Spinal cord (tissue), 10 donors: ENCODE measurements around the gene SEZ6. TPM values are rescaled to one million over a fixed set of nuclear protein-coding genes. Genes with fewer than 3 reads are reported as not detected.

Experiments
- DNase-seq, 6 donors: peaks; one replicate each; pipeline versions ENCODE4 v3.0.0 to v3.0.0-alpha.2; 2013 to 2015; ENCODE audit warnings: low spot score in 6 of 6, low read depth in 4 of 6
- H3K27ac ChIP-seq: one replicate; pipeline ENCODE4 v1.5.1; 2013; ENCODE audit warnings: low read depth, low read length, control low read depth
- H3K27me3 ChIP-seq: one replicate; pipeline ENCODE4 v1.6.1; 2013; ENCODE audit warnings: low read length; ENCODE audit not compliant: control insufficient read depth, insufficient read depth
- H3K36me3 ChIP-seq: one replicate; pipeline ENCODE4 v1.6.1; 2013; ENCODE audit warnings: low read length; ENCODE audit not compliant: control insufficient read depth, insufficient read depth
- H3K4me1 ChIP-seq: one replicate; pipeline ENCODE4 v1.6.1; 2013; ENCODE audit warnings: low read length; ENCODE audit not compliant: control insufficient read depth, insufficient read depth
- H3K4me3 ChIP-seq: one replicate; pipeline ENCODE4 v1.5.1; 2013; ENCODE audit warnings: low read depth, low read length, control low read depth
- H3K9me3 ChIP-seq: one replicate; pipeline ENCODE4 v1.6.1; 2013; ENCODE audit warnings: low read length; ENCODE audit not compliant: control insufficient read depth, insufficient read depth
- WGBS: methylation state at CpG from one replicate; pipeline ENCODE4 v1.1.5; 2013; ENCODE audit warnings: missing lambda C conversion rate; ENCODE audit not compliant: insufficient coverage; 5-methylcytosine and 5-hydroxymethylcytosine counted together
- polyA plus RNA-seq, 2 donors: library from polyadenylated mRNA; unstranded; fragments of 120-200 nt; gene quantifications; one replicate each; pipeline ENCODE4 v1.2.1, GENCODE V29; 2013; ENCODE audit not compliant: insufficient read length in 2 of 2
- total RNA-seq, 2 donors: library from RNA; depleted of rRNA in 1 of 2; stranded (reverse); fragments of 120-200 nt in 1 of 2; fragments of >200 nt in 1 of 2; gene quantifications; one replicate each; pipeline versions ENCODE4 v1.2.3 to v1.2.4, GENCODE V29; 2013 to 2014
- donor health status: healthy.

SEZ6 gene
- total and polyA plus RNA-seq, 4 donors, result 17.1 to 91.6 (median 55.1) TPM

DNA sequence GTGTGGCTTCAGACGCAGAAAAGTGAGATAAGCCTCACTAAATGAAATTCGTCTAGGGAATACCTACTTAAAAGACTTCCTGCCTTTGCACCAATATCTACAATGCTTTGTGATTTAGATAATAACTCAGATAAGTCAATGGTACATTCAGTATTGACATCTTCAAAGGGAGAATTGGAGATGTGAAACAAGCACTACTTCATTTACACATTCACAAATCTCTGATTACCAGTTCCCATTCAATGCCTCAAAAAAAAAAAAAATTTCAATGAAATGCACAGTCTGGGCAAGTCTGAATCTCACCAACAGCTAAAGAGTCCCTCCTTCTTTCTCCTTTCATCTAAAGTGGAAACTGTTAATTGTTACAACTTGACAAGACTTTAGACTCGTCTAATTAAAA lies 58.2 kb downstream of the SEZ6 start:
- Histone ChIP-seq H3K4me1 (peaks cover 44% of the 10 kb centered on the region), H3K27ac (no peak overlapping the region), H3K4me3 (no peak overlapping the region), H3K36me3 (peaks cover 13% of the 10 kb centered on the region), H3K27me3 (no peaks in the 10 kb centered on the region), H3K9me3 (no peaks in the 10 kb centered on the region)
- no peak for DNase-seq
- no CpG with 5 or more reads among the region's 3 CpGs for WGBS

- DNase-seq, result peak in 1 of 6 donors; percentile 35
- no peaks in the 10 kb centered on the region for H3K27me3 ChIP-seq
- peaks cover 13% of the 10 kb centered on the region for H3K36me3 ChIP-seq
- WGBS, result 20% methylated on average over 3 of the region's 4 CpGs
- H3K4me1 ChIP-seq, result peaks cover 40% of the 10 kb centered on the region
- no peak overlapping the region for H3K4me3 ChIP-seq
- H3K9me3 ChIP-seq, result no peaks in the 10 kb centered on the region
- peak overlapping the region; percentile 22 for H3K27ac ChIP-seq
Observed at GRCh38 chr17:28946239-28946638, 59.6 kb downstream of the SEZ6 start.

DNA sequence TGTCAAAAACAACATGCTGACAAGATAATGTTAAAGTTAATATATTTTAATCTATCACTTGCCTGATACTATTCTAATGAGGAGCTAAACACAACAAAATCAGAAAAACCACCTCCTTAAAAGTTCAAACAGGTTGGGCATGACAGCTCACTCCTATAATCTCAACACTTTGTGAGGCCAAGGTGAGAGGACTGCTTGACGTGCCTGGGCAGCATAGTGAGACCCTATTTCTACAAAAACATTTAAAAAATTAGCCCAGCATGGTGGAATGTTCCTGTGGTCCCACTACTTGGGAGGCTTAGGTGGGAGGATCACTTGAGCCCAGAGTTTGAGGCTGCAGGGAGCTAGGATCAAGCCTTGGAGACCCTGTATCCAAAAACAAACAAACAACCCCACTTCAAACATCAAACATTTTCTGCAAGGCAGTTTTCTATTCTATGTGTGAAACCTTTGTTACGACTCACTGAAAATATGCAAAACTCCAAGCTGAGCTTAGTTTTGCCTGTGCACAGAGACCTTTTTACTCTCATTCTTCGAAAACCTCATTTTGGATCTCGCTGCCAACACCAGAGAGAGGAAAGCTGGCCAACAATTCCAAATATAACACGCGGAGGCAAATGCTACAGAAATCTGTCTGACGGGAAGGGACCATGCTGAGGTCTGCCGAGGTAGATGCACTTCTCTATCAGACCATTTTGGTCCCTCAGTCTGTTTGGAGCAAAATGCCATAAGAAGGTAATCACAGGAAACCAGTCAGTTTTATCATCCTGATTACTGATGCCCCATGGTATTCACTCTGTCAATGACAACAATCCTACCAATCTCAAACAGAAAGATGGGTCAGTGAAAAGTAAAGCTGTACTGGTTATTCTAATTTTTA lies 60.7 kb downstream of the SEZ6 start:
- peaks cover 13% of the 10 kb centered on the region for H3K36me3 ChIP-seq
- no peaks in the 10 kb centered on the region for H3K27me3 ChIP-seq
- WGBS, result 27% methylated on average over 5 of the region's 8 CpGs
- H3K4me1 ChIP-seq, result peaks cover 34% of the 10 kb centered on the region
- H3K9me3 ChIP-seq, result no peaks in the 10 kb centered on the region
- no peak overlapping the region for H3K4me3 ChIP-seq
- DNase-seq, result peak in 1 of 6 donors; percentile 67
- H3K27ac ChIP-seq, result peak overlapping the region; percentile 45

DNA sequence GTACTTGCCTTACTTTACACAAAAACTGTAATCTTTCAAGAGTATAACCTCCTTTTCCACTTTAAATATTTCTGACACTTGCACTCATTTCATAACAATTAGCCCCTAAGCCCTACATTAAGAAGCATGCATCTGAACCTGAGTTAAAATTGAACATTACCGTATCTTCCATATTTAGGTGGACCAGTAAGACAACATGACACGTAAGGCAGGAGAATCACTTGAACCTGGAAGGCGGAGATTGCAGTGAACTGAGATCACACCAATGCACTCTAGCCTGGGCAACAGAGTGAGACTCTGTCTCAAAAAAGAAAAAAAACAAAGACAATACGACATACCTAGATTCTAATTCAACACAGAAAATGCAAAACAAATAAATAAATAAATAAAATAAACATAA lies 61.5 kb downstream of the SEZ6 start:
- 100% methylated on average over 3 of the region's 4 CpGs for WGBS
- peaks cover 8% of the 10 kb centered on the region for H3K36me3 ChIP-seq
- H3K4me1 ChIP-seq, result peaks cover 33% of the 10 kb centered on the region
- no peak for DNase-seq
- H3K9me3 ChIP-seq, result no peaks in the 10 kb centered on the region
- H3K27me3 ChIP-seq, result no peaks in the 10 kb centered on the region
- H3K27ac ChIP-seq, result no peak overlapping the region
- no peak overlapping the region for H3K4me3 ChIP-seq

DNA sequence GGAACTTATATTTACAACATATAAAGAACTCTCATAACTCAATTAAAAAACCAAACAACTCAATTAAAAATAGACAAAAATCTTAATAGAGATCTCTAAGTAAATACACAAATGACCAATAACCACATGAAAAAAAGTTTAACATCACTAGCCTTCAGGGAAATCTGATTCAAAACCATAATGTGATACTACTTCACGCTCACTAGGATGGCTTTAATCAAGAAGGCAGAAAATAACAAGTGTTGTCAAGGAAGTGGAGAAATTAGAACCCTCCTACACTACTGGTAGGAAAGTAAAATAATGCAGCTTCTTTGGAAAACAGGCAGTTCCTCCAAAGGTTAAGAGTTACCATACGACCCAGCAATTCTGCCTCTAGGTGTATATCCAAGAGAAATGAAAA lies 62.9 kb downstream of the SEZ6 start:
- no peak overlapping the region for H3K4me3 ChIP-seq
- no peaks in the 10 kb centered on the region for H3K27me3 ChIP-seq
- peaks cover 35% of the 10 kb centered on the region for H3K4me1 ChIP-seq
- WGBS, result 88% methylated on average over 1 of the region's 2 CpGs
- no peaks in the 10 kb centered on the region for H3K9me3 ChIP-seq
- no peak overlapping the region for H3K27ac ChIP-seq
- peaks cover 4% of the 10 kb centered on the region for H3K36me3 ChIP-seq
- no peak for DNase-seq

- H3K27ac ChIP-seq, result no peak overlapping the region
- no CpG with 5 or more reads among the region's 1 CpG for WGBS
- H3K36me3 ChIP-seq, result peaks cover 4% of the 10 kb centered on the region
- H3K4me1 ChIP-seq, result peaks cover 25% of the 10 kb centered on the region
- no peaks in the 10 kb centered on the region for H3K9me3 ChIP-seq
- no peak for DNase-seq
- no peaks in the 10 kb centered on the region for H3K27me3 ChIP-seq
- no peak overlapping the region for H3K4me3 ChIP-seq
Observed at GRCh38 chr17:28941251-28941650, 64.6 kb downstream of the SEZ6 start.

DNA sequence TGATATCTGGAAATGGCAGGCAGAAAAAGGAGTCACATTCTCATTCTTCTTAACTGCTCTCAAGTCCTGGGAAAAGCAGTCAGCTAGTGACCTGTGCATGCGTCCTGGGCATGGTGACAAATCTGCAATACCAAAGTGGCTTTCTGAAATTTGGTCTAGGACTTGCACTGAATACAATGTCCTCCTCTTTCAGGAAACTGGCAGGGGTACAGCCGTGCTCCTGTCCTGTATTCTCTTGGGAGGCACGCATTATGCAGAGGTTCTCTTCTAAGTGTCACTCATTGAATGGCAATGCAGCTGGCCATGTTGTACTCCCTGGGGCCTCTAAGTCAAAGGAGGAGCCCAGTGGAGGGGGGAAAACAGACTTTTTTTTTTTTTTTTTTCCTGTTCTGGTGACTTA lies 65.2 kb downstream of the SEZ6 start:
- Histone ChIP-seq H3K27ac (peak overlapping the region; percentile 44), H3K9me3 (no peaks in the 10 kb centered on the region), H3K4me1 (peaks cover 21% of the 10 kb centered on the region), H3K4me3 (no peak overlapping the region), H3K27me3 (no peaks in the 10 kb centered on the region), H3K36me3 (peaks cover 4% of the 10 kb centered on the region)
- DNase-seq, result peak in 2 of 6 donors; percentile 75 to 82
- 7% methylated on average over 3 of the region's 3 CpGs for WGBS

DNA sequence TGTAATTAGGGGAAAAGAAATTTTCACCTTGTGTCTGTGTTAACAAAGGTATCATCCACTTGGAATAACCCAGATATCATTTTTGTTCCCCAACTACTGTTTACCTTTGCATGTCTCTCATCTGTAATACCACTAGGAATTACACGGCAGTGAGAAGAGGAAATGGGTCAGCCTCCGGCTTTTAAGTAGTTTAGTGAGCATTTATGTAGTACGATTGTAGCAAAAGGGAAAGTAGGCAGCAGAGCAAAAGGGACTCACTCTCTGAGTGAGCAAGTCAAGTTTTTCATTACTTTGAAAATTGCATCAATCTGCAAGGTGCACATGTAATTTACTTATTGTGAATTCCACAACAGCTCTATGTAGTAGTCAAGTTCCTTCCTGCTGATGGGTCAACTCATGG lies 65.7 kb downstream of the SEZ6 start:
- H3K4me1 ChIP-seq, result peaks cover 17% of the 10 kb centered on the region
- no peaks in the 10 kb centered on the region for H3K9me3 ChIP-seq
- H3K4me3 ChIP-seq, result no peak overlapping the region
- WGBS, result no CpG with 5 or more reads among the region's 3 CpGs
- H3K27me3 ChIP-seq, result no peaks in the 10 kb centered on the region
- peak overlapping the region; percentile 44 for H3K27ac ChIP-seq
- peaks cover 4% of the 10 kb centered on the region for H3K36me3 ChIP-seq
- DNase-seq, result no peak

GRCh38 chr17:28938552-28938951 lies 67.3 kb downstream of the SEZ6 start:
- no peaks in the 10 kb centered on the region for H3K27me3 ChIP-seq
- no peaks in the 10 kb centered on the region for H3K9me3 ChIP-seq
- H3K4me3 ChIP-seq, result no peak overlapping the region
- H3K4me1 ChIP-seq, result peaks cover 13% of the 10 kb centered on the region
- H3K36me3 ChIP-seq, result peaks cover 6% of the 10 kb centered on the region
- no peak for DNase-seq
- no peak overlapping the region for H3K27ac ChIP-seq
